HEK293 (cell line): ENCODE results near the gene KCNA5.

Experiments used
- CTCF ChIA-PET: fragments of 350-600 bp; formaldehyde crosslinking; extraction: SDS; loops from one replicate; lab custom pipeline; 2021; ENCODE audit warnings: antibody characterized with exemption; lab: Yijun Ruan, JAX
- POLR2A ChIA-PET: fragments of 300-600 bp; formaldehyde crosslinking; extraction: SDS; loops from one replicate; lab custom pipeline; 2020; ENCODE audit warnings: antibody characterized with exemption, inconsistent platforms; lab: Yijun Ruan, JAX
- H3K27ac ChIP-seq: fragments of 200-500 bp; sonication (Bioruptor generic); 2 replicates; pipeline ENCODE4 v1.5.1; 2014; ENCODE audit warnings: low read depth, low read length, control low read depth, inconsistent platforms; ENCODE audit errors: extremely low read depth
- H3K36me3 ChIP-seq, 2 experiments: fragments of 200-500 bp in 1 of 2; sonication (Bioruptor generic) in 1 of 2; 1 replicate in 1 of 2; 2 replicates in 1 of 2; pipeline ENCODE4 v1.5.1; 2014 to 2017; ENCODE audit warnings: inconsistent platforms in 2 of 2, low read length in 2 of 2; ENCODE audit not compliant: control insufficient read depth in 2 of 2, insufficient read depth in 1 of 2
- H3K4me1 ChIP-seq: fragments of 200-500 bp; sonication (Bioruptor generic); 2 replicates; pipeline ENCODE4 v1.5.1; 2014; ENCODE audit warnings: mild to moderate bottlenecking, low read length, inconsistent platforms; ENCODE audit not compliant: control insufficient read depth, insufficient read depth
- H3K4me3 ChIP-seq: 2 replicates; pipeline ENCODE4 v1.5.1; 2011; ENCODE audit warnings: low read depth, mild to moderate bottlenecking, control low read depth, low read length, moderate library complexity
- H3K9me3 ChIP-seq: fragments of 200-500 bp; sonication (Bioruptor generic); 2 replicates; pipeline ENCODE4 v1.5.1; 2014; ENCODE audit warnings: low read depth, low read length, inconsistent platforms; ENCODE audit not compliant: control insufficient read depth, insufficient read depth
- CTCF ChIP-seq: fragments of 450-650 bp; formaldehyde crosslinking; IDR thresholded peaks from 2 replicates; pipeline ENCODE4 v1.5.1; 2016; ENCODE audit warnings: missing biosample characterization, missing genetic modification characterization
- ELK4 ChIP-seq: IDR thresholded peaks from 2 replicates; pipeline ENCODE4 v1.6.1; 2011; ENCODE audit warnings: mild to moderate bottlenecking, low read depth, low read length, borderline replicate concordance
- GLIS2 ChIP-seq: fragments of 450-650 bp; formaldehyde crosslinking; IDR thresholded peaks from 2 replicates; pipeline ENCODE4 v1.5.1; 2016; ENCODE audit warnings: missing biosample characterization, missing genetic modification characterization
- KLF10 ChIP-seq: fragments of 450-650 bp; IDR thresholded peaks from 2 replicates; pipeline ENCODE4 v1.5.1; 2018; ENCODE audit warnings: missing biosample characterization, mild to moderate bottlenecking, missing genetic modification characterization
- PATZ1 ChIP-seq: fragments of 450-650 bp; formaldehyde crosslinking; IDR thresholded peaks from 2 replicates; pipeline ENCODE4 v1.5.1; 2016; ENCODE audit warnings: missing biosample characterization, missing genetic modification characterization
- SALL2 ChIP-seq: fragments of 450-650 bp; formaldehyde crosslinking; IDR thresholded peaks from 2 replicates; pipeline ENCODE4 v1.5.0; 2017; ENCODE audit warnings: missing biosample characterization, mild to moderate bottlenecking, missing genetic modification characterization, borderline replicate concordance
- SCRT1 ChIP-seq: fragments of 450-650 bp; formaldehyde crosslinking; IDR thresholded peaks from 2 replicates; pipeline ENCODE4 v1.5.1; 2016; ENCODE audit warnings: missing biosample characterization, missing genetic modification characterization, borderline replicate concordance
- SP2 ChIP-seq: fragments of 450-650 bp; formaldehyde crosslinking; IDR thresholded peaks from 2 replicates; pipeline ENCODE4 v1.5.1; 2016; ENCODE audit warnings: missing biosample characterization, missing genetic modification characterization
- ZBTB1 ChIP-seq: fragments of 450-650 bp; formaldehyde crosslinking; IDR thresholded peaks from 2 replicates; pipeline ENCODE4 v1.5.1; 2016; ENCODE audit warnings: missing biosample characterization, missing genetic modification characterization
- ZBTB44 ChIP-seq: fragments of 450-650 bp; IDR thresholded peaks from 2 replicates; pipeline ENCODE4 v1.5.1; 2018; ENCODE audit warnings: missing biosample characterization, mild to moderate bottlenecking, missing genetic modification characterization
- ZIC2 ChIP-seq: fragments of 450-650 bp; formaldehyde crosslinking; IDR thresholded peaks from 2 replicates; pipeline ENCODE4 v1.5.1; 2016; ENCODE audit warnings: missing biosample characterization, missing genetic modification characterization
- ZNF121 ChIP-seq: fragments of 450-650 bp; formaldehyde crosslinking; IDR thresholded peaks from 2 replicates; pipeline ENCODE4 v1.5.1; 2016; ENCODE audit warnings: missing biosample characterization, missing genetic modification characterization
- ZNF175 ChIP-seq: fragments of 450-650 bp; formaldehyde crosslinking; IDR thresholded peaks from 2 replicates; pipeline ENCODE4 v1.5.1; 2016; ENCODE audit warnings: missing biosample characterization, missing genetic modification characterization
- ZNF214 ChIP-seq: fragments of 450-650 bp; formaldehyde crosslinking; IDR thresholded peaks from 2 replicates; pipeline ENCODE4 v1.5.1; 2017; ENCODE audit warnings: missing biosample characterization, mild to moderate bottlenecking, missing genetic modification characterization, borderline replicate concordance
- ZNF274 ChIP-seq, 2 experiments: fragments of 200-500 bp in 1 of 2; fragments of 450-650 bp in 1 of 2; sonication (Bioruptor generic) in 1 of 2; formaldehyde crosslinking in 1 of 2; IDR thresholded peaks; 2 replicates each; pipeline versions ENCODE4 v1.5.1 to v1.6.1; 2014 to 2016; ENCODE audit warnings: borderline replicate concordance in 1 of 2, inconsistent platforms in 1 of 2, low read length in 1 of 2, missing biosample characterization in 1 of 2, missing genetic modification characterization in 1 of 2
- ZNF350 ChIP-seq: fragments of 450-650 bp; formaldehyde crosslinking; IDR thresholded peaks from 2 replicates; pipeline ENCODE4 v1.5.0; 2017; ENCODE audit warnings: missing biosample characterization, mild to moderate bottlenecking, missing genetic modification characterization
- ZNF354C ChIP-seq: fragments of 450-650 bp; formaldehyde crosslinking; IDR thresholded peaks from 2 replicates; pipeline ENCODE4 v1.5.1; 2016; ENCODE audit warnings: missing biosample characterization, missing genetic modification characterization, low read depth, borderline replicate concordance
- ZNF362 ChIP-seq: fragments of 450-650 bp; formaldehyde crosslinking; IDR thresholded peaks from 2 replicates; pipeline ENCODE4 v1.5.1; 2016; ENCODE audit warnings: missing biosample characterization, missing genetic modification characterization
- ZNF37A ChIP-seq: fragments of 450-650 bp; IDR thresholded peaks from 2 replicates; pipeline ENCODE4 v1.5.1; 2018; ENCODE audit warnings: missing biosample characterization, missing genetic modification characterization
- ZNF558 ChIP-seq: fragments of 450-650 bp; formaldehyde crosslinking; IDR thresholded peaks from 2 replicates; pipeline ENCODE4 v1.5.1; 2016; ENCODE audit warnings: missing biosample characterization, missing genetic modification characterization
- ZNF560 ChIP-seq: fragments of 450-650 bp; formaldehyde crosslinking; IDR thresholded peaks from 2 replicates; pipeline ENCODE4 v1.5.1; 2017; ENCODE audit warnings: missing biosample characterization, missing genetic modification characterization, borderline replicate concordance
- ZNF571 ChIP-seq: fragments of 450-650 bp; formaldehyde crosslinking; IDR thresholded peaks from 2 replicates; pipeline ENCODE4 v1.5.0; 2017; ENCODE audit warnings: missing biosample characterization, missing genetic modification characterization
- ZNF600 ChIP-seq: fragments of 450-650 bp; formaldehyde crosslinking; IDR thresholded peaks from 2 replicates; pipeline ENCODE4 v1.5.1; 2016; ENCODE audit warnings: missing biosample characterization, missing genetic modification characterization
- ZNF623 ChIP-seq: fragments of 450-650 bp; formaldehyde crosslinking; IDR thresholded peaks from 2 replicates; pipeline ENCODE4 v1.5.1; 2016; ENCODE audit warnings: missing biosample characterization, missing genetic modification characterization
- ZNF658 ChIP-seq: fragments of 450-650 bp; formaldehyde crosslinking; IDR thresholded peaks from 2 replicates; pipeline ENCODE4; 2016; ENCODE audit warnings: missing biosample characterization, missing genetic modification characterization
- ZNF747 ChIP-seq: fragments of 450-650 bp; formaldehyde crosslinking; IDR thresholded peaks from 2 replicates; pipeline ENCODE4 v1.5.1; 2016; ENCODE audit warnings: missing biosample characterization, missing genetic modification characterization

The KCNA5 gene

GRCh38 chr12:5059358-5059757 is 15.7 kb downstream of the KCNA5 start:
- CTCF ChIA-PET, result interaction anchor here (0.6 to 1.4 kb wide), 3 partner anchors 9 to 202 kb away, joined by 3 read pairs; no protein-coding TSS in a partner anchor
- H3K27ac ChIP-seq, result no peak overlapping the region
- H3K9me3 ChIP-seq, result no peaks in the 10 kb centered on the region
- H3K36me3 ChIP-seq, result no peaks in the 10 kb centered on the region
- POLR2A ChIA-PET, result interaction anchor here (0.6 kb wide), 1 partner anchor 25 kb away, joined by 3 read pairs; no protein-coding TSS in a partner anchor
- H3K4me3 ChIP-seq, result no peak overlapping the region
- TF ChIP-seq ZBTB1 (tag by site-specific recombination) (no peak), ZNF658 (tag by site-specific recombination) (no peak), SALL2 (no peak), ZNF121 (tag by site-specific recombination) (no peak), ELK4 (no peak), SP2 (tag by site-specific recombination) (no peak), ZNF354C (tag by site-specific recombination) (no peak), ZNF214 (tag by site-specific recombination) (no peak)
- no peaks in the 10 kb centered on the region for H3K4me1 ChIP-seq

GRCh38 chr12:5060958-5061357 is 17.3 kb downstream of the KCNA5 start:
- ChIA-PET CTCF (no interaction called here), POLR2A (no interaction called here)
- no peaks in the 10 kb centered on the region for H3K4me1 ChIP-seq
- no peak for TF ChIP-seq ZBTB44 (tag by site-specific recombination)
- TF ChIP-seq ZNF560 (tag by site-specific recombination), result no peak
- TF ChIP-seq ZIC2 (tag by site-specific recombination), result no peak
- no peak for TF ChIP-seq ZNF623
- TF ChIP-seq ZNF175 (tag by site-specific recombination), result no peak
- no peak for TF ChIP-seq SCRT1 (tag by site-specific recombination)
- TF ChIP-seq ZNF37A (tag by site-specific recombination), result no peak
- TF ChIP-seq KLF10 (tag by site-specific recombination), result no peak
- TF ChIP-seq PATZ1 (tag by site-specific recombination), result no peak
- no peak for TF ChIP-seq ZNF362
- TF ChIP-seq ZNF274 (IDR thresholded peaks at IDR 0.05; ENCODE audit: low read length), result no peak
- TF ChIP-seq ZNF274 (tag by site-specific recombination; IDR thresholded peaks at IDR 0.05; ENCODE audit: borderline replicate concordance), result no peak
- no peak for TF ChIP-seq ZNF600 (tag by site-specific recombination)
- TF ChIP-seq GLIS2 (tag by site-specific recombination), result no peak
- no peak for TF ChIP-seq CTCF (tag by site-specific recombination)
- no peak for TF ChIP-seq ZNF747 (tag by site-specific recombination)
- no peak for TF ChIP-seq ZNF571 (tag by site-specific recombination)
- no peak for TF ChIP-seq ZNF350
- no peak for TF ChIP-seq ZNF354C (tag by site-specific recombination)
- TF ChIP-seq ZNF558 (tag by site-specific recombination), result no peak
- H3K4me3 ChIP-seq, result no peak overlapping the region
- no peaks in the 10 kb centered on the region for H3K9me3 ChIP-seq
- no peaks in the 10 kb centered on the region for H3K36me3 ChIP-seq
- H3K27ac ChIP-seq, result no peak overlapping the region
